A172 (cell line): ENCODE data around the gene BPI. TPM values are rescaled to one million over a fixed set of nuclear protein-coding genes. Genes with fewer than 3 reads are reported as not detected.
A peak's percentile ranks its signal among the peaks of the same experiment; 100 is the strongest.
"Not testable (repeated sequence)": the region's sequence is repeated elsewhere in the genome, so short reads cannot be mapped to it uniquely, and the experiment has no call there.

Experiments
- DNase-seq: peaks from one replicate; pipeline ENCODE4 v3.0.0-alpha.2; 2015; ENCODE audit warnings: low spot score
- total RNA-seq: library from RNA; depleted of rRNA; stranded (reverse); fragments of >200 nt; shearing (Covaris generic); gene quantifications from 2 replicates; pipeline ENCODE4 v1.2.3, GENCODE V29; 2014

The BPI gene
- total RNA-seq, 1 experiment from 2014 or later, result not detected

DNA sequence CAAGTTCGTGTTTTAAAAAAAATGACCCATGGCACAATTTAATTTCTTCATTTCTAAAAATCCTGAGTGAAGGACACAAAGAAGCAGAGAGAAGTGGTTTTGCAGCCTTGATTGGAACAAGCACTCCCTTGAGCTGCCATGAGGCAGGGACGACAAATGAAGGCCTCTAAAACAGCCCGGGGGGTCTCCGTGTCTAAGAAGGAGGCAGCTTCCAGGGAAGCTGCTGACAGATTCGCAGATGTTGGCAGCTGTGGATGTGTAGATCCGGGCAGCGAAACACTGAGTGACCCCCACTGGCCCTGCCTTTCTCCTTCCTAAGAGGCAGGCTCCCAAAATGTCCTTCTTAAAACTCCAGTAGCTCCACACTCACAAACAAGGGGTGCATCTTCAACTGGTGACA, 32.8 kb downstream of the BPI start:
- no peak for DNase-seq

DNA sequence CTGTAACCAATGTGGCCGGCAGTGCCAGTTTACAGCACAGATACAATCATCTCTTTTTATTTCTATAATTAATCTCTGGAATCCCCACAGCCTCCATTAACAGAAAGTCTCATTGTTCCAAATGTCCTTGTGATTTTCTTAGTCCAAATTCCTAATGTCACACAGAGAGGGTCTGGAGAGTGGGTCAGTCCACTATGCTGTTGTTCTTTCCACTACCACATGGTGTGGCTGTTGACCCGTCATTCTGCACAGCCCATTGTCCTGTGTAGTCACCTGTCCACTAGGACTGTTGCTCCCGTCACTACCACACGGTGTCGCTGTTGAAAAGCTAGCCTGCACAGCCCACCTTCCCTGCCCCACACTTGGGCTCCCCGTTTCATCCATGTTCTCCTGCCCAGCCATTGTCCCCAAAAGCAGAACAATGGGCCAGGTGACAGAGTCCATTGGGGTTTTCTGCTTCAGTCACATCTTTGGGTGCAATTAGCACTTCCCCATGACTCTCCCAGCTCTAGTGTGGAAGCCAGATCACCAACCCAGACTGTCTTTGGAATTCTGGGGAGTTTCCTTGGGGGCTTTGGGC, 33.7 kb downstream of the BPI start:
- DNase-seq, result peak; percentile 34

DNA sequence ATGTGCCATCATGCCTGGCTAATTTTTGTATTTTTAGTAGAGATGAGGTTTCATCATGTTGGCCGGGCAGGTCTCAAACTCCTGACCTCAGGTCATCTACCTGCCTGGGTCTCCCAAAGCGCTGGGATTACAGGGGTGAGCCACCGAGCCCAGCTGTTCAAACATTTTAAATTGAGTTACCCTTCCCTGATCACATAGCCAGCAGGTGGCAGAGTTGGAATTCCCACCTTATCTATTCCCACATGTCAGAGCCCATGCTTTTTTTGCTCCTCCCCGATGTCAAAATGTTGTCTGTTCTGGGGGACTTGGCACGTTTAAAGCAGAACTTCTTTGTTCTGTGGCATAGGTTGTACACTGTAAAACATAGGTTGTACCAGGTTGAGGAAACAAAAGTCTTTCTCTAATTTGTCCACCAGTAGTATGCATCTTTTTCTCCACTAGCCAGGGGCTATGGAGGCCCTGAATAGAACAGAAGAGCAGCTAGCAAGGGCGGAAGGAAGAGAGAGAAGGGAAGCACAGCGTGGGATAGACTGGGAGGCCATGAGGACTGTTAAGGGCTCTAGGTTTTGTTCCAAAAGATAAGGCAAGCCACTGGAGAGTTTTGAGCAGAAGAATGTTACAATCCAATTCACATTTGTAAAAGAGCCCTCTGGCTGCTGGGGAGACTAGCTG, 35.0 kb downstream of the BPI start:
- DNase-seq, result no peak

DNA sequence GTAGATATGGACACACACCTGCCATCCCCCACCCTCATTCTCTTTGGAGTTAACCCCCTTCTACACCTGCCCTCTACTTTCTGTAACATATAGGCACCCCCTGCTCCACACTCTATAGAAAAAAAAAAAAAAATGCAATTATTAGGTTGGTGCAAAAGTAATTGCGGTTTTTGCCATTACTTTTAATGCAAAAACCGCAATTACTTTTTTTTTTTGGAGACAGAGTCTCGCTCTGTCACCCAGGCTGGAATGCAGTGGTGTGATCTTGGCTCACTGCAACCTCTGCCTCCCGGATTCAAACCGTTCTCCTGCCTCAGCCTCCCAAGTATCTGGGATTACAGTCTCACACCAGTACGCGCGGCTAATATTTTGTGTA, 35.6 kb downstream of the BPI start:
- not testable (repeated sequence) for DNase-seq

DNA sequence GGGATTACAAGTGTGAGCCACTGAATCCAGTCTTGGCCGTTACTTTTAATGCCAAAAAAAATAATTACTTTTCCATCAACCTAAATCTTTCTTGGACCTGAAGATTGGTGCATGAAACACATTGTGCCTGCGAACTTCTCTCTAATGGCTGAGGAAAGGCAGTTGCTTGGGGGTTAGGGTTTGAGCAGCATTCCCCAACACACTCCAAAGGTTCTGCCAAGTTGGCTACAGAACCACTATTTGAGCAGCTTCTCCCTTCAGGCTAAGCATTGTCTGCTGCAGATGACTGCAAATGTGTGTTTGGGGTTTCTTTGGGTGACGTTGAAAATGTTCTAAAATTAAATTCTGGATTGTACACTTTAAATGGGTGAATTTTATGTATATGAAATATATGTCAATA, 36.0 kb downstream of the BPI start:
- no peak for DNase-seq

DNA sequence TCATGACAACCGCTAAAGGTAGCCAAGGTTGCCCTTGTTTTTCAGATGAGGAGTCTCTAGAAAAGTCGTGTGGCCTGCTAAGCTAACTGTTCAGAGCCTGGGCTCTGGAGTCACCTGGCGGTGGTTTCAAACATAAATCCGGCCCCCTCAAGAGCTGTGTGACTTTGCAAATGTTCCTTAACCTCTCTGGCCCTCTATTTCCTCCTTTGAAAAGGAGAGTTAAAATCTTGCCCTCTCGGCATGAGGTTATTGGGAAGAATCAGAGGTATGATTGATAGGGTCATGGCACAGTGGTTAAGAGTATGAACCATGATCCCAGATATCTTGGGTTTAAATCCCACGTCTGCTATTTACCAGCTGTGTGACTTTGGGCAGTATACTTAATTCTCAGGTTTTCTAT, 36.7 kb downstream of the BPI start:
- DNase-seq, result no peak

DNA sequence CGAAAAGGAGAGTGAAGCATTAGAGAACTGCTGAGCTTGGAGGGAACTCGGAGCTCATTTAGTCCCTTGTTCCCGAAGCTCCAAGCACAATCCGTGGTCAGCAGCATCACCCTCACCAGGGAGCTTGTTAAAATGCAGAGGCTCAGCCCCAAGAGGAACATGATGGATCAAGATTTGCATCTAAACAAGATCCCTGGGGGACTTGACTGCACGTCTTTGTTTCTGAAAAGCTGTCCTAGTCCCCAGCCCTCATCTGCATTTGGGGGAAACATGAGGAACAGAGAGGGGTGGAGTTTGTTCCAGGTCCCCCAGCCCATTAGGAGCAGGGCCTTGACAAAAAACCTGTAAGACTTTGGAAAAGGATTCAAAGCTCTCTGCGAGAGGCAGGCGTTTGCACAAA, 38.3 kb downstream of the BPI start:
- DNase-seq, result no peak

DNA sequence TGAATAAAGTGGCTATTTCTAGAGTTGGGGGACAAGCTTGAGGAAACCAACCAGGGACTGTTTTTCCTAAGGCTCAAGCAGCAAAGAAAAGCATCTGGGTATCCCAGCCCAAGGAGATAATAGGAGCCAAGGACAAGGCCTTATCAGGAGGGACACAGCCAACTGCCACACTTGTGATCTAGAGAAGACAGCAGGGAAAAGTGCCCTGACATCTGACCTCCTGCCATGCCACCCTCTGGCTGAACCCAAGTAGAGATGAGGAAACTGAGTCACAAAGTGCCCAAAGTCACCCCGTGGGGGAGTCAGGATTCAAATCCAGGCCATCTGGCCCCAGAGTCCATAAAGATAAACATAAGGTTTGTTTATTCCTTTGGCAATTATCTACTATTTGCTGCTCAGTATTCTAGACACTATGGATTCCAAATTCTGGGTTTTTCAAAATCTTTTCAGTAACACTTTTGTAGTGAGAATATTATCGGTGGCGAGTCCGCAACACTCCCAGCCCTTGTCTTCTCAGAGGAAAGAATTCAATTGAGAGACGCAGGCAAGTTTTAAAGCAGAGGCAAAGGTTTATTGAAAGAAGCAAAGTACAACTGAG, 38.9 kb downstream of the BPI start:
- DNase-seq, result no peak

DNA sequence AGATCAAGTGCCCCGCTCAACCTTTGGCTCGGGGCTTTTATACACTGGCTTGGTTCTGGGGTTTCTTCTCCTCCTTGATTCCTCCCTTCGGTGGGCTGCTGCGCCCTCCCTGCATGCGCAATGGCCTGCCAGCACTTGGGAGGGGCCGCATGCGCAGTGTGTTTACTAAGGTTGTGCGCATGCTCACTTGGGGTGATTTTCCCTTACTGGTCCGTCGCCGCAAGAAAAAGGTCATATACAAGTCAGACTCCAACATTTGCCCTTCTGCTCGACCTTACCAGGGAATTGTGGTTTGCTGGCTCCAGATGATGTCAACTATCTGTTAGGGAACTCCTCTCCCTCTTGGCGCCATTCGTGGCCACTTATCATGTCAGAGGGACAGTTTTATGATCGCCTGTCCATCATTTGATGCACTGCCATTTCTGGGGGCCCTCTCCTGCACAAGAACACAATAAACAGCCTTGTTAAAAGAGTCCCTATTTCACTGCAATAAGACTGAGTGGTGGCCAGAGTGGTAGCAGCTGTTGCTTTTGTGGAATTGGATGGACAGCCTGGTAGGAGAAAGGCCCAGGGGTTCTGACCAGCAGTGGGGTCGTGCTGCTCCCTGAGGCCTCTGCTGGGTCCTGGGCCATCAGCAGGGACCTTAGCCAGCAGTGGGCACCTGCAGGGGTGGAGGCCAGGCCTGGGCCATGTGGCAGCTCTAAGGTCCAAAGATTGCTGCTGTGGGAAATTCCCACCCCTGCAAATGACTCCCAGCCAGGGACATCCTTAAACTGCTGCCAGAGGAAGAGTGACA, 39.6 kb downstream of the BPI start:
- no peak for DNase-seq

DNA sequence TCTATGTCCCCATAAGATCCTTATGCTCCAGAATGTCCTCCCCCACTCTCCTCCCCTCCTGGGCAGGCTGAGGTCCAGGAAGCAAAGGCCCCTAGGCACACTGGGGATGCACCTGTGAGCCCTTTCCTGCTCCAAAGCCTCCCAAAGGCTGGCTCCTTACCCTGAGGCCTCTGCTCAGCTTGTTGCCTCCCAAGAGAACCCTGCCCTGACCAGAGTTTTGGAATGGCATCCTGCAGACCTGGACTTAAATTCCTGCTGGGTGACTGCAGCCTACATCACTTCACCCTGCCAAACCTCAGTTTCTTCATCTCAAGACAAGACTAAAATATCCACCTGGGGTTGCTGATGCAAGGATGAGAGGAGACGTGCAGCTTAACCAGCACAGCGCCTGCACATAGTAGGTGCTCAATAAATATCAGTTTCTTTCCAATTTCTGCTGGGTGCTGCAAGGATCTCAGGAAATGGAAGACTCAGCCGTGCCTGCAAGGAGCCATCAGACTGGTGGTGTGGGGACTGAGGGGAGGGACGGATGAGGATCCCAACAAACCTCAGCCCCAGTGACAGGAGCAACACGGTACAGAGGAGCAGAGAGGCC, 40.2 kb downstream of the BPI start:
- DNase-seq, result no peak

DNA sequence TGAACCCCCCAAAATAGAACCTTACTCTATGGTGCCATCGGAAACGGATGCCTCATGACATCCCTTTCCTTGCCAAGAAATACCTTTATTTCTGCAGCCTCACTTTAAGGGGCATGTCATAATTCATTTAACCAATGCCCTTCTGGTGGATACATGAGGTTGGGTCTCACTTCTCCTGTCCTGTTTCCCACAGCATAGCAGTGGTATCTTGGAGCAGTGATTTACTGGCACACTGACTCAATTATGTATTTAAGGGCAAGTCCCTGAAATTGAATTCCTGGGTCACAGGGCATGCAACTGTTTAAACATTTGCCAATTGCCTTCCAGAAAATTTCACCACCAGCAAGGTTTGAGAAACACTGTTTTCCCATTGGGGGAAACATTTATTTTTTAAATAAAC, 41.7 kb downstream of the BPI start:
- no peak for DNase-seq

DNA sequence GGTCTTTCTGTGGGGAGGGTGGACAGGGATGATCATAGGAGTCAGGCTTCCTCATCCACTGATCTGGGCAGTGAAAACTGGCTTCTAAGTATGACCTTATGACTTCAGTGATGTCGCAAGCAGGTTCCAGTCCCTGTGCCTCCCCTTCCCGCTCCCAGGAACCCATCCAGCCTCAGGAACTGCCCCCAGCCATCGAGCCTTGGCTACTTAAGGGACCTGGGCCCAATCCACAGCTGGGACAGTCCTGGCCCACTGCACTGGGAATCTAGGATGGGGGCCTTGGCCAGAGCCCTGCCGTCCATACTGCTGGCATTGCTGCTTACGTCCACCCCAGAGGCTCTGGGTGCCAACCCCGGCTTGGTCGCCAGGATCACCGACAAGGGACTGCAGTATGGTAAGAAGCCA, 42.3 kb downstream of the BPI start, which contains the start of gene LBP:
TSS of gene LBP (plus strand) at position 236 of the 405 bp plus-strand sequence. CDS start at position 271, 35 bp downstream.
- DNase-seq, result no peak

DNA sequence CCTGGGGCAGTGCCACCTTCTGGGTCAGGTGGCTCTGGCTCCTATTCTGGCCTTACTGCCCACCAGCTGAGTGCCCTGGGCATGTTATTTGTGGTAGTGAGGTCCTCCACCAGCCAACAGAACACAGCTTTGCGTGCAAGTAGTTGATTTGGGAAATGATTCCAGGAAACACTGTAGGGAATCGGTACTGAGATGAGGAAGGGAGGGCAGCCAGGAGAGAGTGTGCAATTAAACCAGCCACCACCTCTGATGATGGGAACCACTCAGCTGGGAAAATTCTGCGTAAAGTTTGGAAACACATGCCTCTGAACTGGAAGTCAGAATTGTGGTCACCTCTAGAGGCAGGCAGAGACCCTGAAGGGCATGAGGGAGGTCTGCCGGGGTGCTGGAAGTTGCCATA, 42.8 kb downstream of the BPI start:
- DNase-seq, result no peak

DNA sequence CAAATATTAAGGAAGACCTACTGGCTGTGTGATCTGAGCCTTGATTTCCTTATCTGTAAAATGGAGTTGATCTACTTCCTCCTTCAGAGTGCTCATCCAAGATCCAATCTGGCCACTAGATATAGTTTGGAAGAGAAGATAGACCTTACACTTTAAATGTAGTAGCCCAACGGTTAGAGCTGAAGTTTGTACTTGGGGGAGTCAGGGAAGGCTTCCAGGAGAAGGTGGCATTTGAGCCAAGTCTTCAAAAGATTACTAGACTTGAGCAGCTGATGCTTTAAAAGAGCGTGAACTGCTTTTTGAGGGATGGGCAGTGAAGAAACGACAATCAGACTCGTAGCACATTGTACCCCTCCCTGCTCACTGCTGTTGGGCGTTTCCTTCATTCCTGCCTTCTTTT, 45.9 kb downstream of the BPI start:
- DNase-seq, result no peak

DNA sequence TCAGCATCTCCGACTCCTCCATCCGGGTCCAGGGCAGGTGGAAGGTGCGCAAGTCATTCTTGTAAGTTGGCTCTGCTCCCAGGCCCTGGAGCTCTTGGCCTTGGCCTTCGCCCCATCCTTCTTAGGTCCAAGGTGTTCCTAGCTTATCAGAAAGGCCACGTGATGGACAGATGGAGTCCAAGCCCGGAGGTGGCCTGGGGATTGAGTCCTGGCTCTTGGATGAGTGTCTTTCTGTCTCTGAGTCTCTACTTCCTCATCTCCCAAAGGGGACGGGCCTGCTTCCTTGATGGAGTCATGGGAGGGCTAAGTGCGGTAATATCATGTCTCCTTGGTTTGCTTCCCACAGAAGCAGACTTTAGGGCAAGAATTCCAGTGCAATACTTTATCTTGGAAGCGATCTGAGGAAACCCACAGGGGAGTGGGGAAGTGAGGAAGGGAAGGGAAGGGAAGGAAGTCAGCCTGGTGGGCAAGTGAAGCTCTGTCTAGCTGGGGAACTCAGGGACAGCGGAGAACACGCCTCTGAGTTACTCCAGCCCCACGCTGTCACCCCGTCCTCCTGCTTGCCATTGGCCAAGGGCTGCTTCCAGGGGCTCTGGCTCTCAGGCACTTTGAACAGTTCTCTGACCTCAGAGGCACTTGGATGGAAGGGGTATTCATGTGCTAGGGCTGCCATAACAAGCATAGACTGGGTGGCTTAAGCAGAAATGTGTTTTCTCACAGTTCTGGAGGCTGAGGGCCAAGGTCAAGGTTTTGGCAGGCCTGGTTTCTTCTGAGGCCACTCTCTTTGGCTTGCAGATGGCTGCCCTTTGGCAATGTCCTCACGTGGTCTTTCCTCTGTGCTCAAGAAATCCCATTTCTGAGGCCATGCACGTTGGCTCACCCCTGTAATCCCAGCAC, 47.2 kb downstream of the BPI start:
- DNase-seq, result no peak

DNA sequence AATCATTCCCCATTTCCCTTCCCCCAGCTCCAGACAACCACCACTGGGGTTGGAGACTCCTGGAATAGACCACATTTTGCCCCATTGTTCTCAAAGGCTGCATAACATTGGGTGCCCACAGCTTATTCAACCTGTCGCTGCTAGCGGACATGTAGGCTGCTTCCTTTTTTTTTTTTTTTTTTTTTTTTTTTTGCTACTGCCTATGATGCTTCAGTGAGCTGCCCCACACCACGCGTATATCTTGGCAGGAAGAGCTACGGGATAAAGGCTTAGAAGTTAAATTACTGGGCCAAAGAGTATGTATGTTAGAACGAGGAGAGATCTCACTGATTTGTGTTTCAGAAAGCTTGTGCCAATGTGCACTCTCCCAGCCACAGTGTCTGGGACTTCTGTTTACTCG, 49.4 kb downstream of the BPI start:
- no peak for DNase-seq

DNA sequence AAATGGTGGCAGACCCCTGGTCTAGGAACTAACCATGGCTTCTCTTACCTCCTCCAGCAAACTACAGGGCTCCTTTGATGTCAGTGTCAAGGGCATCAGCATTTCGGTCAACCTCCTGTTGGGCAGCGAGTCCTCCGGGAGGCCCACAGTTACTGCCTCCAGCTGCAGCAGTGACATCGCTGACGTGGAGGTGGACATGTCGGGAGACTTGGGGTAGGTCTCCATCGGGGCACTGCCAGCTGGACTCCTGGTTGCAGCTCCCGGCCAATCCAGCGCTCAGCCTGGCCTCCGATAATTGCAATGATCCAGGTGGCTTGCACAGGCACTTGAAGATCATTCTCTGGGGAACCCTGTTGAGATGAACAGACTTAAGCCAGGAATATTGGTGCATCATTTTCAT, 50.3 kb downstream of the BPI start:
- no peak for DNase-seq

DNA sequence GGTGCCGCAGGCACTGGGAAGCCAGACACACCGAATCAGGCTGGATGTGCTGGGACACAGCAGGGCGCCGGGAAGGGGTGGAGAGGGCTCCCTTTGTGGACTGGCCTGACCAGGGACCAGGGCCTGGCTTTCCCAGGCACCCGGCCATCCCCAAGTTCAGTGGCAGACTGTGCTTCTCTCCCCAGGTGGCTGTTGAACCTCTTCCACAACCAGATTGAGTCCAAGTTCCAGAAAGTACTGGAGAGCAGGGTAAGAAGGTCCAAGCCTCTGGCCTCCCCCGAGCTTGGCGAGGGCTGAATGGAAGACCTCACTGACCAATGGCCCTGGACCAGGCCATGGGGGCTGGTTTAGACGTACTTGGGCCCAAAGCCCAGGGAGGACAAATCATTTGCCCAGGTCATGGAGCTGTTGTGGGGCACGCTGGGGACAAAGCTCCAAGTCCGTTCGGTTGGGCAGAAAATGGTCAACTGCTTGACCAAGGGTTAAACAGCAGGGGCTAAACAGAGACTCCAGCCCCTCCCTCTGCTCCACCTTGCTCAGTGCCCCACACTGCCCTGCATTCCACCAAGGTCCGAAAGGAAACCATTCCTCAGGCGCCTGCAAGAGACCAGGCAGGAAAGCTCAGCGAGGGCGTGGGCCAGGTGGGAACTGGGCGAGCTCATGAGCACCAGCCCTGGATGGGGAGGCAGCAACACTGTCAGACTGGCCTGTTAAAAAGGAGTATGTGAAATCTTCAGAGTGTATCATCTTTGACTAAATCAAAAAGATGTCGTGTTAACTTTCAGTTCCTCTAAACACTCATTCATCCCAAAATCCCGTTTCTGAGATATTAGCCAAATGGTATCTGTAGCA, 51.4 kb downstream of the BPI start:
- no peak for DNase-seq

DNA sequence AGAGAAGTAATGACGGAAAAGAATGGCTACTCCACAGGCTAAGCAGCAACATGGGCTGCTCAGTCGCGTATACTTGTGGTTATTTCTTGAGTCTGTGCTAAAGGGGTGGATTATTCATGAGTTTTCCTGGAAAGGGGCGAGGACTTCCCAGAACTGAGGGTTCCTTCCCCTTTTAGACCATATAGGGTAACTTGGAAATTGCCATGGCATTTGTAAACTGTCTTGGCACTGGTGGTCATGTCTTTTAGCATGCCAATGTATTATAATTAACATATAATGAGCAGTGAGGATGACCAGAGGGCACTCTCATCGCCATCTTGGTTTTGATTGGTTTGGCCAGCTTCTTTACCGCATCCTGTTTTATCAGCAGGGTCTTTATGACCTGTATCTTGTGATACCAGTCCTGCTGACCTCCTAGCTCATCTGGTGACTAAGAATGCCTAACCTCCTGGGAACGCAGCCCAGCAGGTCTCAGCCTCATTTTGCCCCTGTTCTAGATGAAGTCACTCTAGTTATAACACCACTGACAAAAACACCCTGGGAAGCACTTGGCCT, 53.8 kb downstream of the BPI start:
- DNase-seq, result peak; percentile 95

DNA sequence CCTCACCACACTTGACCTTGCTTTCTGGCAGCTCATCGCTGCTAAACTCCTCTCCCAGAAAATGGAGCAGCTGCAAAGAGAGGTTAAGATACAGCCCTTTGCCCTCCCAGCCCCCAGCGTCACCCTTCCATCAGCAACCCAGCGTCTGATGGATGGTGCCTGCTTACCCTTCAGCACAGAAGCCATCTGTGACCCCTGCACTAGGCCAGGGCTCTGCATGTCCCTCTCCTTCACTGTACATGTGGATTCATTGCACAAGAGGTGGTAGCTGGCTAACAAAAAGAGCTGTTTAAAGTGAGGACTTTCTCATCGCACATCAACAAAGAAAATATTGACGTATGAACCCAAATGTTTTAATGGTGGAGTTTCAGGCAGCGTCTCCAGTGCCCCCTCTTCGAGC, 54.6 kb downstream of the BPI start:
- no peak for DNase-seq
